HL-60 (cell line): Measurements from ENCODE around the gene ERGIC1.

Experiments
- DNase-seq, 2 experiments: peaks; one replicate each; pipeline ENCODE4 v3.0.0-alpha.2; 2010 to 2020; ENCODE audit warnings: low read depth in 1 of 2, low spot score in 1 of 2
- H3K27ac ChIP-seq: fragments of 250-450 bp; sonication (Bioruptor Pico); replicated peaks from 2 replicates; pipeline ENCODE4 v1.5.1; 2020; ENCODE audit warnings: mild to moderate bottlenecking, moderate library complexity
- H3K27me3 ChIP-seq: fragments of 250-450 bp; sonication (Bioruptor Pico); 2 replicates; pipeline ENCODE4 v1.5.1; 2021; ENCODE audit warnings: mild to moderate bottlenecking, moderate library complexity; ENCODE audit not compliant: insufficient read depth, poor library complexity, severe bottlenecking
- H3K4me3 ChIP-seq: replicated peaks from 2 replicates; pipeline ENCODE4 v1.5.1; 2011; ENCODE audit warnings: mild to moderate bottlenecking, control low read depth, low read length; ENCODE audit not compliant: insufficient read depth
- GABPA ChIP-seq: IDR thresholded peaks from 2 replicates; pipeline ENCODE4 v1.6.1; 2012; ENCODE audit warnings: low read depth
- POLR2AphosphoS5 ChIP-seq: IDR thresholded peaks from 2 replicates; pipeline ENCODE4 v1.6.1; 2012; ENCODE audit warnings: low read depth
- SPI1 ChIP-seq: IDR thresholded peaks from 2 replicates; pipeline ENCODE4 v1.6.1; 2012; ENCODE audit warnings: low read depth, mild to moderate bottlenecking, borderline replicate concordance
- TF ChIP-seq, protein P1 (sequence below): IDR thresholded peaks from one replicate; pipeline ENCODE4 v1.5.1; 2011; ENCODE audit warnings: low read length, control low read depth, inconsistent platforms; ENCODE audit not compliant: insufficient read depth
- TF ChIP-seq, protein P2 (sequence below): IDR thresholded peaks from 2 replicates; pipeline ENCODE4 v1.6.1; 2012; ENCODE audit warnings: low read depth; ENCODE audit not compliant: insufficient replicate concordance

ERGIC1 gene

DNA sequence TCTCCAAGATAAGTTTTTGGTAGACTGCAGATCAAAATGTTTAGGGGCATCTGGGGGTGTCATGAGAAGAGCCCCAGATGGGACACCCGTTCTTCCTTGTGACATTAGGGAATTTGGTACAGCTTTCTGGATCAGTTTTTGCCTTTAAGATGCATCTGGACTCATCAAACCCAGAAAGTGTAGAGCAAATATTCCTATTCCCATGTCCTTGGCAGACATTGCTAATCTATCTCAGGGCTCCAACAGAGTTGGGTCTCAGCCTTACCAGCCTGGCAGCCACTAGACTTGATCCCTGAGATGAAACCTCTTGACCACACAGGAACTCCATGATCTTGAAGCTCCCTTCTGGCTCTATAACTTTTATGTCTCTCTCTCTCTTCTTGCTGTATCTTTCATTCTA is 35.6 kb downstream of the ERGIC1 start:
- no peaks in the 10 kb centered on the region for H3K27me3 ChIP-seq
- DNase-seq, result no peak
- no peak overlapping the region for H3K27ac ChIP-seq
- TF ChIP-seq, protein P1, sequence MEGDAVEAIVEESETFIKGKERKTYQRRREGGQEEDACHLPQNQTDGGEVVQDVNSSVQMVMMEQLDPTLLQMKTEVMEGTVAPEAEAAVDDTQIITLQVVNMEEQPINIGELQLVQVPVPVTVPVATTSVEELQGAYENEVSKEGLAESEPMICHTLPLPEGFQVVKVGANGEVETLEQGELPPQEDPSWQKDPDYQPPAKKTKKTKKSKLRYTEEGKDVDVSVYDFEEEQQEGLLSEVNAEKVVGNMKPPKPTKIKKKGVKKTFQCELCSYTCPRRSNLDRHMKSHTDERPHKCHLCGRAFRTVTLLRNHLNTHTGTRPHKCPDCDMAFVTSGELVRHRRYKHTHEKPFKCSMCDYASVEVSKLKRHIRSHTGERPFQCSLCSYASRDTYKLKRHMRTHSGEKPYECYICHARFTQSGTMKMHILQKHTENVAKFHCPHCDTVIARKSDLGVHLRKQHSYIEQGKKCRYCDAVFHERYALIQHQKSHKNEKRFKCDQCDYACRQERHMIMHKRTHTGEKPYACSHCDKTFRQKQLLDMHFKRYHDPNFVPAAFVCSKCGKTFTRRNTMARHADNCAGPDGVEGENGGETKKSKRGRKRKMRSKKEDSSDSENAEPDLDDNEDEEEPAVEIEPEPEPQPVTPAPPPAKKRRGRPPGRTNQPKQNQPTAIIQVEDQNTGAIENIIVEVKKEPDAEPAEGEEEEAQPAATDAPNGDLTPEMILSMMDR, result no peak
- TF ChIP-seq GABPA (no peak), POLR2AphosphoS5 (no peak), SPI1 (no peak)
- TF ChIP-seq, protein P2, sequence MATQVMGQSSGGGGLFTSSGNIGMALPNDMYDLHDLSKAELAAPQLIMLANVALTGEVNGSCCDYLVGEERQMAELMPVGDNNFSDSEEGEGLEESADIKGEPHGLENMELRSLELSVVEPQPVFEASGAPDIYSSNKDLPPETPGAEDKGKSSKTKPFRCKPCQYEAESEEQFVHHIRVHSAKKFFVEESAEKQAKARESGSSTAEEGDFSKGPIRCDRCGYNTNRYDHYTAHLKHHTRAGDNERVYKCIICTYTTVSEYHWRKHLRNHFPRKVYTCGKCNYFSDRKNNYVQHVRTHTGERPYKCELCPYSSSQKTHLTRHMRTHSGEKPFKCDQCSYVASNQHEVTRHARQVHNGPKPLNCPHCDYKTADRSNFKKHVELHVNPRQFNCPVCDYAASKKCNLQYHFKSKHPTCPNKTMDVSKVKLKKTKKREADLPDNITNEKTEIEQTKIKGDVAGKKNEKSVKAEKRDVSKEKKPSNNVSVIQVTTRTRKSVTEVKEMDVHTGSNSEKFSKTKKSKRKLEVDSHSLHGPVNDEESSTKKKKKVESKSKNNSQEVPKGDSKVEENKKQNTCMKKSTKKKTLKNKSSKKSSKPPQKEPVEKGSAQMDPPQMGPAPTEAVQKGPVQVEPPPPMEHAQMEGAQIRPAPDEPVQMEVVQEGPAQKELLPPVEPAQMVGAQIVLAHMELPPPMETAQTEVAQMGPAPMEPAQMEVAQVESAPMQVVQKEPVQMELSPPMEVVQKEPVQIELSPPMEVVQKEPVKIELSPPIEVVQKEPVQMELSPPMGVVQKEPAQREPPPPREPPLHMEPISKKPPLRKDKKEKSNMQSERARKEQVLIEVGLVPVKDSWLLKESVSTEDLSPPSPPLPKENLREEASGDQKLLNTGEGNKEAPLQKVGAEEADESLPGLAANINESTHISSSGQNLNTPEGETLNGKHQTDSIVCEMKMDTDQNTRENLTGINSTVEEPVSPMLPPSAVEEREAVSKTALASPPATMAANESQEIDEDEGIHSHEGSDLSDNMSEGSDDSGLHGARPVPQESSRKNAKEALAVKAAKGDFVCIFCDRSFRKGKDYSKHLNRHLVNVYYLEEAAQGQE, result no peak
- H3K4me3 ChIP-seq, result no peak overlapping the region

DNA sequence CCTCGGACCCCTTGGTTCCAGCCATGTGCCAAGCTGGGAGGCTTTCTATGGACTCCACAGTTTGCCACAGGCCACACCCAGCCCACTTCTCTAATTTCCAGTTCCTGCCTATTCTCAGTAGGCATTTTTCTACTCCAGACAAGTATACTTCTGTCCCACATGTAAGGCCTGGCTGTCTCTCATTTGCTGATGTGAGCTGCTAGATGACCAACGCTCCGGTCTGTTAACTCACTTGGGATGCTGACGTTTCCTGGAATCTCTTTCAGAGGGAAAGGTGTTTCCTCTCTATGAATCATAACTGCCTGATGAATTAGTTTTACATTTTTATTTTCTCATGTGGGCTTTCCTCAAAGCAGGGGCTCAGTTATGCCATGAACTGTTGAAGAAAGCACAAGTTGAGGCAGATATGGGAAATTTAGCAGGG is 36.3 kb downstream of the ERGIC1 start:
- no peak for DNase-seq
- TF ChIP-seq POLR2AphosphoS5 (no peak), GABPA (no peak), SPI1 (peak; percentile 49; the same call in 1 of the 2 replicates)
- TF ChIP-seq, protein P2, result no peak
- TF ChIP-seq, protein P1, result no peak
- no peak overlapping the region for H3K4me3 ChIP-seq
- no peak overlapping the region for H3K27ac ChIP-seq
- H3K27me3 ChIP-seq, result no peaks in the 10 kb centered on the region

DNA sequence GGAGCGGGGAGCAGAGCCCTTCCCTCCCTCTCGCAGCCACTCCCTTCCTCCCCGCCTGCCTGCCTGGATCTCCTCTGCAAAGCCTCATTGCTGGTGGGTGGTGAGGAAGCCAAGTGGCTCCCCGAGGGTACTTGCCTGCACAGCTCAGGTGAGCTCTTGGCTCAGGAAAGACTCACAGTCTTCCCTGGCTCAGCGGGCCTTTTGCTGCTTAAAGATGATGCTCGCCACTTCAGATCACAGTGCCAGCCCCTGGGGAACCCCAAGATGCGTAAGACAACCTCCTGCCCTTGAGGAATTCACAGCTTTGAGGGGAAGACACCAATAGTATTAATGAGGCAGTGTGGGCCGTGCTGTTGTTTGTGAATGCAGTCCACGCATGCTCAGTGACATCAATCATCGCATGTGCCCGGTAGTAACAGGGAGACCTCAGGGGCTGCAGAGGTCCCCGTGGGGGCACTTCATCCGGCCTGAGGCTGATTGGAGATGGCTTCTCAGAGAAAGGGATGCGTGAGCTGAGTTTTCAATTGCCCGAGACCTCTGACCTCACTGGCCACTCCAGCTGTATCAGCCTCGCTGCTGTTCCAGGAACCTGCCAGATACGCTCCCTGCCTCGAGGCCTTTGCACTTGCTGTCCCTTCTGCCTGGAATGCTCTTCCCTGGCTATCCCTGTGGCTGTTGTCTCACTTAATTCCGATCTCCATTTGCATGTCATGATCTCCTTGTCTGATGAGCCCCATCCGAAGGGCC is 36.8 kb downstream of the ERGIC1 start:
- Histone ChIP-seq H3K27ac (no peak overlapping the region), H3K4me3 (no peak overlapping the region), H3K27me3 (no peaks in the 10 kb centered on the region)
- TF ChIP-seq, protein P1, result no peak
- no peak for TF ChIP-seq GABPA
- TF ChIP-seq, protein P2, result no peak
- no peak for TF ChIP-seq SPI1
- no peak for TF ChIP-seq POLR2AphosphoS5
- DNase-seq, result no peak
